ENCODE results near the gene ITPK1.

DNA sequence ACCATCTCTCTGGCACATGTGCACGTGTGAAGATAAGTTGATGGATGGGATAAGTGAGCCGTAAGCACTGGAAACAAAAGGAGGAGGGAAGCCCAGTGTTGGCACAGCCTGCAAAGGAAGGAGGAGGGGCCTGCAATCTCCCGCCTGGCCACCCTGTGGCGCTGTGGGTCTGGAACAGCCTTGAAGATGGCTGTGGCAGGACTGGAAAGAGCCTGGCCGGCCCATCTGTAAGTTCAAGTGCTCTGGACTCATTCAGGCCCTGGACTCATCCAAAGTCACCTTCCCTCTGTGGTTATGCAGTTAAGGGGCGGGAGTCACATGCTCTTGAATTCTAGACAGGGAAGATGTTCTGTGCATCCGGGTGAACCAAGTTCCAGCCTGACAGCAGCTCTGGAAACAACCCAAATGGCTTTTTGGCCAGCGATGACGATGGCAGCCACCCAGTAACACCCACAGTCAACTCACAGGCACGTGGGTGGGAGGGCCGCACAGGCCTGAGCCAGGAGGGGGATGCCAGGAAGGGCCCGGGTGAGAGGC lies 142.4 kb downstream of the ITPK1 start:
- TF ChIP-seq POLR2A (IDR thresholded peaks at IDR 0.05; ENCODE audit: low read depth, low read length) = no peak
- TF ChIP-seq POLR2AphosphoS5 (IDR thresholded peaks at IDR 0.05; ENCODE audit: low read depth, low read length) = no peak
- TF ChIP-seq TAF1 (IDR thresholded peaks at IDR 0.05; ENCODE audit: low read depth, low read length) = no peak
- TF ChIP-seq PAX5 (IDR thresholded peaks at IDR 0.05; ENCODE audit: insufficient read depth, low read length, severe bottlenecking) = no peak
- TF ChIP-seq SPI1 (IDR thresholded peaks at IDR 0.05; ENCODE audit: low read depth, low read length) = no peak
- no peak for TF ChIP-seq POU2F2 (IDR thresholded peaks at IDR 0.05; ENCODE audit: low read depth, low read length)
